Astrocyte (in vitro differentiated cells and primary cell): ENCODE data around the gene DPP9.

ENCODE experiments used
- EZH2 ChIP-seq: IDR thresholded peaks from 2 replicates; pipeline ENCODE4 v1.6.1; 2012; ENCODE audit warnings: mild to moderate bottlenecking, low read length, inconsistent platforms; ENCODE audit not compliant: insufficient read depth
- TF ChIP-seq, protein P1 (sequence below): IDR thresholded peaks from 2 replicates; pipeline ENCODE4 v1.5.1; 2011; ENCODE audit warnings: low read depth, mild to moderate bottlenecking, inconsistent platforms, low read length, moderate library complexity; ENCODE audit not compliant: insufficient read depth

GRCh38 chr19:4745986-4746385, 22.3 kb upstream of the DPP9 start:
- TF ChIP-seq, protein P1, sequence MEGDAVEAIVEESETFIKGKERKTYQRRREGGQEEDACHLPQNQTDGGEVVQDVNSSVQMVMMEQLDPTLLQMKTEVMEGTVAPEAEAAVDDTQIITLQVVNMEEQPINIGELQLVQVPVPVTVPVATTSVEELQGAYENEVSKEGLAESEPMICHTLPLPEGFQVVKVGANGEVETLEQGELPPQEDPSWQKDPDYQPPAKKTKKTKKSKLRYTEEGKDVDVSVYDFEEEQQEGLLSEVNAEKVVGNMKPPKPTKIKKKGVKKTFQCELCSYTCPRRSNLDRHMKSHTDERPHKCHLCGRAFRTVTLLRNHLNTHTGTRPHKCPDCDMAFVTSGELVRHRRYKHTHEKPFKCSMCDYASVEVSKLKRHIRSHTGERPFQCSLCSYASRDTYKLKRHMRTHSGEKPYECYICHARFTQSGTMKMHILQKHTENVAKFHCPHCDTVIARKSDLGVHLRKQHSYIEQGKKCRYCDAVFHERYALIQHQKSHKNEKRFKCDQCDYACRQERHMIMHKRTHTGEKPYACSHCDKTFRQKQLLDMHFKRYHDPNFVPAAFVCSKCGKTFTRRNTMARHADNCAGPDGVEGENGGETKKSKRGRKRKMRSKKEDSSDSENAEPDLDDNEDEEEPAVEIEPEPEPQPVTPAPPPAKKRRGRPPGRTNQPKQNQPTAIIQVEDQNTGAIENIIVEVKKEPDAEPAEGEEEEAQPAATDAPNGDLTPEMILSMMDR: no peak
- TF ChIP-seq EZH2: no peak
